Cardiac fibroblast (primary cell): ENCODE results near the gene MSI2.

Experiments used
- DNase-seq, 2 donors: peaks; one replicate each; pipeline versions ENCODE4 v3.0.0 to v3.0.0-alpha.2; 2010; ENCODE audit warnings: low read depth in 2 of 2
- H3K4me3 ChIP-seq, 2 donors: replicated peaks in 1 of 2; 1 replicate in 1 of 2; 2 replicates in 1 of 2; pipeline ENCODE4 v1.5.1; 2011; ENCODE audit warnings: low read depth in 2 of 2, low read length in 2 of 2, mild to moderate bottlenecking in 2 of 2, moderate library complexity in 1 of 2
- CTCF ChIP-seq: IDR thresholded peaks from one replicate; pipeline ENCODE4 v1.5.1; 2011; ENCODE audit warnings: low read depth, mild to moderate bottlenecking, low read length, inconsistent platforms

The MSI2 gene

GRCh38 chr17:57531078-57531477 lies 274.8 kb downstream of the MSI2 start:
- TF ChIP-seq CTCF, result no peak
- no peak for DNase-seq
- H3K4me3 ChIP-seq, result no peak overlapping the region

- H3K4me3 ChIP-seq, result no peak overlapping the region
- no peak for DNase-seq
- TF ChIP-seq CTCF, result no peak
Observed at GRCh38 chr17:57531648-57532504, 275.6 kb downstream of the MSI2 start.

- no peak overlapping the region for H3K4me3 ChIP-seq
- TF ChIP-seq CTCF, result no peak
- DNase-seq, result no peak
Observed at GRCh38 chr17:57532556-57532955, 276.2 kb downstream of the MSI2 start.

- TF ChIP-seq CTCF, result no peak
- DNase-seq, result no peak
- no peak overlapping the region for H3K4me3 ChIP-seq
Observed at GRCh38 chr17:57532966-57533365, 276.6 kb downstream of the MSI2 start.

- H3K4me3 ChIP-seq, result no peak overlapping the region
- no peak for DNase-seq
- no peak for TF ChIP-seq CTCF
Observed at GRCh38 chr17:57533684-57534305, 277.5 kb downstream of the MSI2 start.

- no peak for DNase-seq
- no peak overlapping the region for H3K4me3 ChIP-seq
- no peak for TF ChIP-seq CTCF
Observed at GRCh38 chr17:57534863-57535248, 278.5 kb downstream of the MSI2 start.
